HEK293 (cell line): Measurements from ENCODE around the gene PEAK3.

Experiments
- CTCF ChIA-PET: fragments of 350-600 bp; formaldehyde crosslinking; extraction: SDS; loops from one replicate; lab custom pipeline; 2021; ENCODE audit warnings: antibody characterized with exemption; lab: Yijun Ruan, JAX
- POLR2A ChIA-PET: fragments of 300-600 bp; formaldehyde crosslinking; extraction: SDS; loops from one replicate; lab custom pipeline; 2020; ENCODE audit warnings: antibody characterized with exemption, inconsistent platforms; lab: Yijun Ruan, JAX
- H3K27ac ChIP-seq: fragments of 200-500 bp; sonication (Bioruptor generic); 2 replicates; pipeline ENCODE4 v1.5.1; 2014; ENCODE audit warnings: low read depth, low read length, control low read depth, inconsistent platforms; ENCODE audit errors: extremely low read depth
- H3K36me3 ChIP-seq, 2 experiments: fragments of 200-500 bp in 1 of 2; sonication (Bioruptor generic) in 1 of 2; 1 replicate in 1 of 2; 2 replicates in 1 of 2; pipeline ENCODE4 v1.5.1; 2014 to 2017; ENCODE audit warnings: inconsistent platforms in 2 of 2, low read length in 2 of 2; ENCODE audit not compliant: control insufficient read depth in 2 of 2, insufficient read depth in 1 of 2
- H3K4me1 ChIP-seq: fragments of 200-500 bp; sonication (Bioruptor generic); 2 replicates; pipeline ENCODE4 v1.5.1; 2014; ENCODE audit warnings: mild to moderate bottlenecking, low read length, inconsistent platforms; ENCODE audit not compliant: control insufficient read depth, insufficient read depth
- H3K4me3 ChIP-seq: 2 replicates; pipeline ENCODE4 v1.5.1; 2011; ENCODE audit warnings: low read depth, mild to moderate bottlenecking, control low read depth, low read length, moderate library complexity
- H3K9me3 ChIP-seq: fragments of 200-500 bp; sonication (Bioruptor generic); 2 replicates; pipeline ENCODE4 v1.5.1; 2014; ENCODE audit warnings: low read depth, low read length, inconsistent platforms; ENCODE audit not compliant: control insufficient read depth, insufficient read depth
- KLF1 ChIP-seq: fragments of 450-650 bp; formaldehyde crosslinking; IDR thresholded peaks from 2 replicates; pipeline ENCODE4 v1.5.1; 2016; ENCODE audit warnings: missing biosample characterization, missing genetic modification characterization
- KLF7 ChIP-seq: fragments of 450-650 bp; formaldehyde crosslinking; IDR thresholded peaks from 2 replicates; pipeline ENCODE4 v1.5.1; 2016; ENCODE audit warnings: missing biosample characterization, missing genetic modification characterization, borderline replicate concordance
- KLF8 ChIP-seq: fragments of 450-650 bp; formaldehyde crosslinking; IDR thresholded peaks from 2 replicates; pipeline ENCODE4 v1.5.1; 2016; ENCODE audit warnings: missing biosample characterization, missing genetic modification characterization
- SETDB1 ChIP-seq: IDR thresholded peaks from one replicate; pipeline ENCODE4 v1.6.1; 2017; ENCODE audit warnings: mild to moderate bottlenecking, low read length, moderate library complexity, mixed read lengths; ENCODE audit not compliant: insufficient read length
- SP2 ChIP-seq: fragments of 450-650 bp; formaldehyde crosslinking; IDR thresholded peaks from 2 replicates; pipeline ENCODE4 v1.5.1; 2016; ENCODE audit warnings: missing biosample characterization, missing genetic modification characterization
- TCF7L2 ChIP-seq: IDR thresholded peaks from 2 replicates; pipeline ENCODE4 v1.6.1; 2011; ENCODE audit warnings: low read depth, mild to moderate bottlenecking, inconsistent platforms, low read length, moderate library complexity, borderline replicate concordance
- ZBTB7A ChIP-seq: fragments of 450-650 bp; formaldehyde crosslinking; IDR thresholded peaks from 2 replicates; pipeline ENCODE4 v1.5.1; 2016; ENCODE audit warnings: low read depth, missing biosample characterization, missing genetic modification characterization
- ZFHX2 ChIP-seq: fragments of 450-650 bp; formaldehyde crosslinking; conservative IDR thresholded peaks from 2 replicates; pipeline ENCODE4 v1.5.1; 2016; ENCODE audit warnings: missing biosample characterization, missing genetic modification characterization
- ZFP37 ChIP-seq: fragments of 450-650 bp; formaldehyde crosslinking; IDR thresholded peaks from 2 replicates; pipeline ENCODE4 v1.5.1; 2016; ENCODE audit warnings: missing biosample characterization, missing genetic modification characterization
- ZNF146 ChIP-seq: fragments of 450-650 bp; formaldehyde crosslinking; IDR thresholded peaks from 2 replicates; pipeline ENCODE4 v1.5.1; 2016; ENCODE audit warnings: missing biosample characterization, missing genetic modification characterization
- ZNF2 ChIP-seq: fragments of 450-650 bp; formaldehyde crosslinking; IDR thresholded peaks from 2 replicates; pipeline ENCODE4 v1.5.1; 2016; ENCODE audit warnings: missing biosample characterization, missing genetic modification characterization
- ZNF211 ChIP-seq: fragments of 450-650 bp; formaldehyde crosslinking; IDR thresholded peaks from 2 replicates; pipeline ENCODE4 v1.5.1; 2016; ENCODE audit warnings: low read depth, missing biosample characterization, missing genetic modification characterization
- ZNF223 ChIP-seq: fragments of 450-650 bp; formaldehyde crosslinking; IDR thresholded peaks from 2 replicates; pipeline ENCODE4 v1.5.1; 2016; ENCODE audit warnings: missing biosample characterization, missing genetic modification characterization
- ZNF324 ChIP-seq: fragments of 450-650 bp; formaldehyde crosslinking; IDR thresholded peaks from 2 replicates; pipeline ENCODE4 v1.5.1; 2016; ENCODE audit warnings: missing biosample characterization, missing genetic modification characterization
- ZNF341 ChIP-seq: fragments of 450-650 bp; formaldehyde crosslinking; IDR thresholded peaks from 2 replicates; pipeline ENCODE4; 2016; ENCODE audit warnings: low read depth, missing biosample characterization, missing genetic modification characterization
- ZNF394 ChIP-seq: fragments of 450-650 bp; formaldehyde crosslinking; IDR thresholded peaks from 2 replicates; pipeline ENCODE4 v1.5.1; 2016; ENCODE audit warnings: missing biosample characterization, missing genetic modification characterization, mild to moderate bottlenecking, moderate library complexity, borderline replicate concordance
- ZNF433 ChIP-seq: fragments of 450-650 bp; formaldehyde crosslinking; IDR thresholded peaks from 2 replicates; pipeline ENCODE4 v1.5.1; 2016; ENCODE audit warnings: missing biosample characterization, missing genetic modification characterization, low read depth
- ZNF473 ChIP-seq: fragments of 450-650 bp; formaldehyde crosslinking; IDR thresholded peaks from 2 replicates; pipeline ENCODE4 v1.5.1; 2017; ENCODE audit warnings: missing biosample characterization, missing genetic modification characterization
- ZNF501 ChIP-seq: fragments of 450-650 bp; formaldehyde crosslinking; IDR thresholded peaks from 2 replicates; pipeline ENCODE4 v1.5.1; 2016; ENCODE audit warnings: missing biosample characterization, missing genetic modification characterization
- ZNF544 ChIP-seq: fragments of 450-650 bp; formaldehyde crosslinking; IDR thresholded peaks from 2 replicates; pipeline ENCODE4 v1.5.0; 2017; ENCODE audit warnings: missing biosample characterization, missing genetic modification characterization
- ZNF560 ChIP-seq: fragments of 450-650 bp; formaldehyde crosslinking; IDR thresholded peaks from 2 replicates; pipeline ENCODE4 v1.5.1; 2017; ENCODE audit warnings: missing biosample characterization, missing genetic modification characterization, borderline replicate concordance
- ZNF580 ChIP-seq: fragments of 450-650 bp; formaldehyde crosslinking; IDR thresholded peaks from 2 replicates; pipeline ENCODE4 v1.5.1; 2016; ENCODE audit warnings: missing biosample characterization, missing genetic modification characterization
- ZNF664 ChIP-seq: fragments of 450-650 bp; formaldehyde crosslinking; IDR thresholded peaks from 2 replicates; pipeline ENCODE4 v1.5.1; 2016; ENCODE audit warnings: missing biosample characterization, missing genetic modification characterization
- ZNF747 ChIP-seq: fragments of 450-650 bp; formaldehyde crosslinking; IDR thresholded peaks from 2 replicates; pipeline ENCODE4 v1.5.1; 2016; ENCODE audit warnings: missing biosample characterization, missing genetic modification characterization
- ZSCAN30 ChIP-seq: fragments of 450-650 bp; IDR thresholded peaks from 2 replicates; pipeline ENCODE4 v1.5.1; 2018; ENCODE audit warnings: missing biosample characterization, mild to moderate bottlenecking, missing genetic modification characterization, moderate library complexity
- ZXDB ChIP-seq: fragments of 450-650 bp; formaldehyde crosslinking; IDR thresholded peaks from 2 replicates; pipeline ENCODE4 v1.5.1; 2016; ENCODE audit warnings: missing biosample characterization, missing genetic modification characterization
- TF ChIP-seq, protein P1 (sequence below): fragments of 450-650 bp; formaldehyde crosslinking; IDR thresholded peaks from 2 replicates; pipeline ENCODE4 v1.5.1; 2016; ENCODE audit warnings: missing biosample characterization, missing genetic modification characterization
- TF ChIP-seq, protein P2 (sequence below): fragments of 450-650 bp; formaldehyde crosslinking; IDR thresholded peaks from 2 replicates; pipeline ENCODE4 v1.5.1; 2016; ENCODE audit warnings: missing biosample characterization, missing genetic modification characterization
- TF ChIP-seq, protein P3 (sequence below): fragments of 450-650 bp; formaldehyde crosslinking; IDR thresholded peaks from 2 replicates; pipeline ENCODE4 v1.5.1; 2017; ENCODE audit warnings: missing biosample characterization, missing genetic modification characterization

Gene PEAK3

GRCh38 chr19:2274931-2275535 is 6.9 kb downstream of the PEAK3 start:
- Histone ChIP-seq H3K27ac (no peak overlapping the region), H3K9me3 (no peaks in the 10 kb centered on the region), H3K4me3 (no peak overlapping the region), H3K4me1 (0 out of 2 replicates have a peak, but pooled peaks cover 2% of the 10 kb centered on the region), H3K36me3 (peaks cover 6 to 32% of the 10 kb centered on the region in 2 experiments; a peak in 2 of 3 replicates)
- ChIA-PET POLR2A (interaction anchor here (0.6 to 1.4 kb wide), 8 partner anchors 26 to 645 kb away, joined by 3 to 9 read pairs (median 3); partner anchors contain the start of gene PLEKHJ1), CTCF (interaction anchor here (0.6 to 4.3 kb wide), 24 partner anchors 10 to 427 kb away, joined by 3 to 25 read pairs (median 4); partner anchors contain the start of genes GNG7, LMNB2, LSM7 and SPPL2B)
- no peak for TF ChIP-seq TCF7L2
- peak; percentile 66 for TF ChIP-seq ZNF341
- TF ChIP-seq ZNF560 (tag by site-specific recombination): no peak
- TF ChIP-seq ZBTB7A: peak; percentile 38; the same call in 1 of the 2 replicates
- no peak for TF ChIP-seq SETDB1
- no peak; the same call in 1 of the 2 replicates for TF ChIP-seq ZNF394
- peak; percentile 32; the same call in 1 of the 2 replicates for TF ChIP-seq ZNF2 (tag by site-specific recombination)
- TF ChIP-seq ZNF433 (tag by site-specific recombination): no peak
- peak; percentile 39; the same call in 1 of the 2 replicates for TF ChIP-seq ZNF324
- TF ChIP-seq ZNF664 (tag by site-specific recombination): no peak
- peak; percentile 39 for TF ChIP-seq ZFHX2 (tag by site-specific recombination)
- TF ChIP-seq KLF7 (tag by site-specific recombination): no peak
- TF ChIP-seq KLF1: no peak
- TF ChIP-seq ZNF544 (tag by site-specific recombination): no peak
- TF ChIP-seq SP2 (tag by site-specific recombination): no peak
- no peak for TF ChIP-seq ZNF223 (tag by site-specific recombination)
- TF ChIP-seq ZNF747 (tag by site-specific recombination): no peak
- no peak for TF ChIP-seq ZXDB
- TF ChIP-seq, protein P1, sequence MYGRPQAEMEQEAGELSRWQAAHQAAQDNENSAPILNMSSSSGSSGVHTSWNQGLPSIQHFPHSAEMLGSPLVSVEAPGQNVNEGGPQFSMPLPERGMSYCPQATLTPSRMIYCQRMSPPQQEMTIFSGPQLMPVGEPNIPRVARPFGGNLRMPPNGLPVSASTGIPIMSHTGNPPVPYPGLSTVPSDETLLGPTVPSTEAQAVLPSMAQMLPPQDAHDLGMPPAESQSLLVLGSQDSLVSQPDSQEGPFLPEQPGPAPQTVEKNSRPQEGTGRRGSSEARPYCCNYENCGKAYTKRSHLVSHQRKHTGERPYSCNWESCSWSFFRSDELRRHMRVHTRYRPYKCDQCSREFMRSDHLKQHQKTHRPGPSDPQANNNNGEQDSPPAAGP (tag by site-specific recombination): no peak; the same call in 1 of the 2 replicates
- TF ChIP-seq ZFP37: no peak
- 0 out of 2 replicates have a peak, but pooled peaks have one; percentile 48 for TF ChIP-seq ZNF580
- no peak for TF ChIP-seq ZNF501
- no peak for TF ChIP-seq ZSCAN30 (tag by site-specific recombination)
- TF ChIP-seq, protein P2, sequence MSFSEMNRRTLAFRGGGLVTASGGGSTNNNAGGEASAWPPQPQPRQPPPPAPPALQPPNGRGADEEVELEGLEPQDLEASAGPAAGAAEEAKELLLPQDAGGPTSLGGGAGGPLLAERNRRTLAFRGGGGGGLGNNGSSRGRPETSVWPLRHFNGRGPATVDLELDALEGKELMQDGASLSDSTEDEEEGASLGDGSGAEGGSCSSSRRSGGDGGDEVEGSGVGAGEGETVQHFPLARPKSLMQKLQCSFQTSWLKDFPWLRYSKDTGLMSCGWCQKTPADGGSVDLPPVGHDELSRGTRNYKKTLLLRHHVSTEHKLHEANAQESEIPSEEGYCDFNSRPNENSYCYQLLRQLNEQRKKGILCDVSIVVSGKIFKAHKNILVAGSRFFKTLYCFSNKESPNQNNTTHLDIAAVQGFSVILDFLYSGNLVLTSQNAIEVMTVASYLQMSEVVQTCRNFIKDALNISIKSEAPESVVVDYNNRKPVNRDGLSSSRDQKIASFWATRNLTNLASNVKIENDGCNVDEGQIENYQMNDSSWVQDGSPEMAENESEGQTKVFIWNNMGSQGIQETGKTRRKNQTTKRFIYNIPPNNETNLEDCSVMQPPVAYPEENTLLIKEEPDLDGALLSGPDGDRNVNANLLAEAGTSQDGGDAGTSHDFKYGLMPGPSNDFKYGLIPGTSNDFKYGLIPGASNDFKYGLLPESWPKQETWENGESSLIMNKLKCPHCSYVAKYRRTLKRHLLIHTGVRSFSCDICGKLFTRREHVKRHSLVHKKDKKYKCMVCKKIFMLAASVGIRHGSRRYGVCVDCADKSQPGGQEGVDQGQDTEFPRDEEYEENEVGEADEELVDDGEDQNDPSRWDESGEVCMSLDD (tag by site-specific recombination): peak; percentile 30; the same call in 1 of the 2 replicates
- TF ChIP-seq, protein P3, sequence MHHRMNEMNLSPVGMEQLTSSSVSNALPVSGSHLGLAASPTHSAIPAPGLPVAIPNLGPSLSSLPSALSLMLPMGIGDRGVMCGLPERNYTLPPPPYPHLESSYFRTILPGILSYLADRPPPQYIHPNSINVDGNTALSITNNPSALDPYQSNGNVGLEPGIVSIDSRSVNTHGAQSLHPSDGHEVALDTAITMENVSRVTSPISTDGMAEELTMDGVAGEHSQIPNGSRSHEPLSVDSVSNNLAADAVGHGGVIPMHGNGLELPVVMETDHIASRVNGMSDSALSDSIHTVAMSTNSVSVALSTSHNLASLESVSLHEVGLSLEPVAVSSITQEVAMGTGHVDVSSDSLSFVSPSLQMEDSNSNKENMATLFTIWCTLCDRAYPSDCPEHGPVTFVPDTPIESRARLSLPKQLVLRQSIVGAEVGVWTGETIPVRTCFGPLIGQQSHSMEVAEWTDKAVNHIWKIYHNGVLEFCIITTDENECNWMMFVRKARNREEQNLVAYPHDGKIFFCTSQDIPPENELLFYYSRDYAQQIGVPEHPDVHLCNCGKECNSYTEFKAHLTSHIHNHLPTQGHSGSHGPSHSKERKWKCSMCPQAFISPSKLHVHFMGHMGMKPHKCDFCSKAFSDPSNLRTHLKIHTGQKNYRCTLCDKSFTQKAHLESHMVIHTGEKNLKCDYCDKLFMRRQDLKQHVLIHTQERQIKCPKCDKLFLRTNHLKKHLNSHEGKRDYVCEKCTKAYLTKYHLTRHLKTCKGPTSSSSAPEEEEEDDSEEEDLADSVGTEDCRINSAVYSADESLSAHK (tag by site-specific recombination): no peak
- no peak for TF ChIP-seq ZNF473
- no peak for TF ChIP-seq ZNF211 (tag by site-specific recombination)
- TF ChIP-seq ZNF146 (tag by site-specific recombination): no peak; the same call in 1 of the 2 replicates
- TF ChIP-seq KLF8 (tag by site-specific recombination): peak; percentile 80
